Neural progenitor cell (in vitro differentiated cells): ENCODE measurements around the gene ARMC3. TPM values are rescaled to one million over a fixed set of nuclear protein-coding genes. Genes with fewer than 3 reads are reported as not detected.

Experiments used
- DNase-seq: peaks from one replicate; pipeline ENCODE4 v3.0.0-alpha.2; 2016; ENCODE audit warnings: low spot score
- H2AFZ ChIP-seq: fragments of 200-600 bp; sonication (generic); replicated peaks from 2 replicates; pipeline ENCODE4 v1.6.1; 2016; ENCODE audit warnings: antibody characterized with exemption
- H3F3A ChIP-seq: fragments of 200-600 bp; sonication (generic); 2 replicates; pipeline ENCODE4 v1.6.1; 2016; ENCODE audit warnings: antibody characterized with exemption, low read depth
- H3K27ac ChIP-seq: fragments of 200-600 bp; sonication (generic); 2 replicates; pipeline ENCODE4 v1.5.1; 2016; ENCODE audit warnings: mild to moderate bottlenecking
- H3K27me3 ChIP-seq: fragments of 200-600 bp; sonication (generic); 2 replicates; pipeline ENCODE4 v1.6.1; 2016; ENCODE audit warnings: mild to moderate bottlenecking, moderate library complexity
- H3K36me3 ChIP-seq: fragments of 200-600 bp; sonication (generic); 2 replicates; pipeline ENCODE4 v1.5.1; 2016
- H3K4me1 ChIP-seq: fragments of 200-600 bp; sonication (generic); 2 replicates; pipeline ENCODE4 v1.6.1; 2016; ENCODE audit warnings: mixed run types
- H3K4me2 ChIP-seq: fragments of 200-600 bp; sonication (generic); 2 replicates; pipeline ENCODE4 v1.6.1; 2016
- H3K4me3 ChIP-seq: fragments of 200-600 bp; sonication (generic); 2 replicates; pipeline ENCODE4 v1.5.1; 2016
- H3K79me2 ChIP-seq: fragments of 200-600 bp; sonication (generic); 2 replicates; pipeline ENCODE4 v1.6.1; 2016; ENCODE audit warnings: low read depth
- H3K9ac ChIP-seq: fragments of 200-600 bp; sonication (generic); 2 replicates; pipeline ENCODE4 v1.6.1; 2016
- H3K9me3 ChIP-seq: fragments of 200-600 bp; sonication (generic); 2 replicates; pipeline ENCODE4 v1.5.1; 2016; ENCODE audit warnings: low read depth
- H4K20me1 ChIP-seq: fragments of 200-600 bp; sonication (generic); 2 replicates; pipeline ENCODE4 v1.6.1; 2016; ENCODE audit warnings: low read depth
- H3K27ac Mint-ChIP-seq: 3 replicates; pipeline ENCODE4 v1.8.0; 2021; ENCODE audit warnings: mixed read lengths
- H3K27me3 Mint-ChIP-seq: 2 replicates; pipeline ENCODE4 v1.8.0; 2022; ENCODE audit warnings: low read depth, mild to moderate bottlenecking, inconsistent platforms, moderate library complexity, mixed read lengths; ENCODE audit not compliant: insufficient read depth
- H3K36me3 Mint-ChIP-seq: 3 replicates; pipeline ENCODE4 v1.8.0; 2021; ENCODE audit warnings: mixed read lengths
- H3K4me1 Mint-ChIP-seq: 3 replicates; pipeline ENCODE4 v1.8.0; 2021; ENCODE audit warnings: mixed read lengths
- H3K4me3 Mint-ChIP-seq: 3 replicates; pipeline ENCODE4 v1.8.0; 2021; ENCODE audit warnings: mild to moderate bottlenecking, moderate library complexity, mixed read lengths
- H3K9me3 Mint-ChIP-seq: 3 replicates; pipeline ENCODE4 v1.8.0; 2020; ENCODE audit warnings: mixed read lengths
- CTCF ChIP-seq: fragments of 200-600 bp; sonication (generic); IDR thresholded peaks from 2 replicates; pipeline ENCODE4 v1.5.1; 2017; ENCODE audit warnings: antibody characterized with exemption, mild to moderate bottlenecking
- EZH2 ChIP-seq: fragments of 200-600 bp; sonication (generic); IDR thresholded peaks from 2 replicates; pipeline ENCODE4 v1.6.1; 2017; ENCODE audit warnings: antibody characterized with exemption, mild to moderate bottlenecking, moderate library complexity
- EZH2phosphoT487 ChIP-seq: fragments of 200-600 bp; sonication (generic); IDR thresholded peaks from 2 replicates; pipeline ENCODE4 v1.6.1; 2017; ENCODE audit warnings: antibody characterized with exemption
- total RNA-seq: library from RNA; depleted of rRNA; stranded (reverse); fragments of >200 nt; gene quantifications from 2 replicates; pipeline ENCODE4 v1.2.3, GENCODE V29; 2015; ENCODE audit warnings: low replicate concordance

ARMC3 gene
- total RNA-seq, 1 donor from 2014 or later: 14.6 TPM

- no peak overlapping the region for H2AFZ ChIP-seq
- H3K27ac ChIP-seq: no peak overlapping the region
- Mint-ChIP-seq H3K36me3 (no peaks in the 10 kb centered on the region), H3K4me1 (peaks cover 24% of the 10 kb centered on the region), H3K27me3 (peaks cover 2% of the 10 kb centered on the region), H3K4me3 (no peak overlapping the region), H3K27ac (no peak overlapping the region), H3K9me3 (no peaks in the 10 kb centered on the region)
- peaks cover 6% of the 10 kb centered on the region for H3F3A ChIP-seq
- no peak overlapping the region for H3K4me2 ChIP-seq
- no peak overlapping the region for H3K4me3 ChIP-seq
- no peak for TF ChIP-seq EZH2phosphoT487
- TF ChIP-seq EZH2: no peak
- no peak for TF ChIP-seq CTCF
- no peaks in the 10 kb centered on the region for H3K4me1 ChIP-seq
- H3K9me3 ChIP-seq: no peaks in the 10 kb centered on the region
- no peak overlapping the region for H3K9ac ChIP-seq
- no peaks in the 10 kb centered on the region for H3K27me3 ChIP-seq
- no peak for DNase-seq
- no peaks in the 10 kb centered on the region for H3K36me3 ChIP-seq
- no peaks in the 10 kb centered on the region for H3K79me2 ChIP-seq
- no peaks in the 10 kb centered on the region for H4K20me1 ChIP-seq
These were observed 56.2 kb downstream of the ARMC3 start for GRCh38 chr10:22984066-22984465.

- TF ChIP-seq EZH2phosphoT487: no peak
- TF ChIP-seq CTCF: peak; percentile 54
- no peak for TF ChIP-seq EZH2
- no peaks in the 10 kb centered on the region for H3K9me3 ChIP-seq
- H2AFZ ChIP-seq: no peak overlapping the region
- H3K79me2 ChIP-seq: no peaks in the 10 kb centered on the region
- no peak overlapping the region for H3K4me2 ChIP-seq
- no peak overlapping the region for H3K27ac ChIP-seq
- H3K4me3 ChIP-seq: no peak overlapping the region
- peaks cover 27% of the 10 kb centered on the region for H3K4me1 Mint-ChIP-seq
- no peak overlapping the region for H3K9ac ChIP-seq
- H4K20me1 ChIP-seq: no peaks in the 10 kb centered on the region
- peaks cover 3% of the 10 kb centered on the region for H3F3A ChIP-seq
- no peak overlapping the region for H3K27ac Mint-ChIP-seq
- H3K36me3 Mint-ChIP-seq: no peaks in the 10 kb centered on the region
- no peaks in the 10 kb centered on the region for H3K4me1 ChIP-seq
- no peak overlapping the region for H3K4me3 Mint-ChIP-seq
- no peaks in the 10 kb centered on the region for H3K36me3 ChIP-seq
- H3K27me3 ChIP-seq: no peaks in the 10 kb centered on the region
- peaks cover 2% of the 10 kb centered on the region for H3K27me3 Mint-ChIP-seq
- no peaks in the 10 kb centered on the region for H3K9me3 Mint-ChIP-seq
- peak; percentile 28 for DNase-seq
These were observed 59.1 kb downstream of the ARMC3 start for GRCh38 chr10:22986771-22987542.

- TF ChIP-seq EZH2phosphoT487 (no peak), EZH2 (no peak), CTCF (peak; percentile 98)
- H3K4me3 ChIP-seq: no peak overlapping the region
These were observed 60.9 kb downstream of the ARMC3 start for GRCh38 chr10:22988581-22989360.

More at GRCh38 chr10:22988581-22989360, 60.9 kb downstream of the ARMC3 start:
- no peaks in the 10 kb centered on the region for H3K79me2 ChIP-seq
- H3K27me3 Mint-ChIP-seq: peaks cover 2% of the 10 kb centered on the region
- H3K4me3 Mint-ChIP-seq: no peak overlapping the region
- H3K36me3 ChIP-seq: no peaks in the 10 kb centered on the region
- DNase-seq: peak; percentile 81
- H3K9me3 ChIP-seq: no peaks in the 10 kb centered on the region
- H3K4me2 ChIP-seq: no peak overlapping the region
- no peaks in the 10 kb centered on the region for H3K9me3 Mint-ChIP-seq
- no peaks in the 10 kb centered on the region for H3K27me3 ChIP-seq
- no peak overlapping the region for H3K27ac ChIP-seq
- H3K4me1 ChIP-seq: no peaks in the 10 kb centered on the region
- H4K20me1 ChIP-seq: no peaks in the 10 kb centered on the region
- no peak overlapping the region for H3K27ac Mint-ChIP-seq
- H3K4me1 Mint-ChIP-seq: peaks cover 32% of the 10 kb centered on the region
- no peak overlapping the region for H2AFZ ChIP-seq
- H3K36me3 Mint-ChIP-seq: no peaks in the 10 kb centered on the region
- no peak overlapping the region for H3K9ac ChIP-seq
- H3F3A ChIP-seq: peaks cover 3% of the 10 kb centered on the region
